Endodermal cell (in vitro differentiated cells): ENCODE data around the gene MEX3A. TPM values are rescaled to one million over a fixed set of nuclear protein-coding genes. Genes with fewer than 3 reads are reported as not detected.

Experiments used
- DNase-seq: peaks from one replicate; pipeline ENCODE4 v3.0.0-alpha.2; 2017
- H3K27ac ChIP-seq: 2 replicates; pipeline ENCODE4 v1.5.1; 2013; ENCODE audit warnings: mild to moderate bottlenecking, low read depth, low read length, moderate library complexity
- H3K27me3 ChIP-seq: 2 replicates; pipeline ENCODE4 v1.6.1; 2013; ENCODE audit warnings: mild to moderate bottlenecking, low read length, moderate library complexity; ENCODE audit not compliant: insufficient read depth, control insufficient read depth, poor library complexity, severe bottlenecking
- H3K36me3 ChIP-seq: 2 replicates; pipeline ENCODE4 v1.7.0; 2013; ENCODE audit warnings: mild to moderate bottlenecking, low read length, moderate library complexity; ENCODE audit not compliant: control insufficient read depth, insufficient read depth
- H3K4me1 ChIP-seq: one replicate; pipeline ENCODE4 v1.7.0; 2013; ENCODE audit warnings: low read length; ENCODE audit not compliant: control insufficient read depth, insufficient read depth
- H3K4me3 ChIP-seq: 2 replicates; pipeline ENCODE4 v1.5.1; 2013; ENCODE audit warnings: mild to moderate bottlenecking, low read length, moderate library complexity
- H3K9ac ChIP-seq: 2 replicates; pipeline ENCODE4 v1.6.1; 2013; ENCODE audit warnings: mild to moderate bottlenecking, low read length, moderate library complexity; ENCODE audit not compliant: poor library complexity, severe bottlenecking; ENCODE audit errors: extremely low read depth
- H3K9me3 ChIP-seq: 2 replicates; pipeline ENCODE4 v1.6.1; 2013; ENCODE audit warnings: mild to moderate bottlenecking, low read length, moderate library complexity; ENCODE audit not compliant: control insufficient read depth
- H3K27ac Mint-ChIP-seq: 2 replicates; pipeline ENCODE4 v1.8.0; 2020; ENCODE audit warnings: mixed read lengths
- H3K27me3 Mint-ChIP-seq: 2 replicates; pipeline ENCODE4 v1.8.0; 2021; ENCODE audit warnings: mild to moderate bottlenecking, mixed read lengths; ENCODE audit not compliant: insufficient read depth
- H3K36me3 Mint-ChIP-seq: 2 replicates; pipeline ENCODE4 v1.8.0; 2020; ENCODE audit warnings: low read depth, mixed read lengths
- H3K4me1 Mint-ChIP-seq: 2 replicates; pipeline ENCODE4 v1.8.0; 2020; ENCODE audit warnings: mixed read lengths
- H3K4me3 Mint-ChIP-seq: 2 replicates; pipeline ENCODE4 v1.8.0; 2020; ENCODE audit warnings: mild to moderate bottlenecking, moderate library complexity, mixed read lengths
- H3K9me3 Mint-ChIP-seq: 2 replicates; pipeline ENCODE4 v1.8.0; 2020; ENCODE audit warnings: mild to moderate bottlenecking, mixed read lengths
- CTCF ChIP-seq: fragments of 200-600 bp; sonication (generic); conservative IDR thresholded peaks from 2 replicates; pipeline ENCODE4 v1.5.0; 2021; ENCODE audit warnings: antibody characterized with exemption, mild to moderate bottlenecking
- WGBS, 2 experiments: methylation state at CpG; one replicate each; pipeline versions ENCODE4 v1.1.5 to v1.1.7; 2013; ENCODE audit warnings: missing lambda C conversion rate in 2 of 2, mixed read lengths in 1 of 2; ENCODE audit not compliant: insufficient coverage in 1 of 2, insufficient read length in 1 of 2; 5-methylcytosine and 5-hydroxymethylcytosine counted together
- total RNA-seq, 2 donors: library from RNA; stranded (reverse); fragmentation: NEBNext Ultra II Directional in 1 of 2; extraction: Animal tissue kit (Norgen Biotek cat#: 25700) in 1 of 2; gene quantifications; 2 replicates in 1 of 2; 3 replicates in 1 of 2; pipeline ENCODE4 v1.2.1, GENCODE V29; 2021

Gene MEX3A
- total RNA-seq, 2 donors from 2014 or later, result 91.8 to 94.3 TPM

DNA sequence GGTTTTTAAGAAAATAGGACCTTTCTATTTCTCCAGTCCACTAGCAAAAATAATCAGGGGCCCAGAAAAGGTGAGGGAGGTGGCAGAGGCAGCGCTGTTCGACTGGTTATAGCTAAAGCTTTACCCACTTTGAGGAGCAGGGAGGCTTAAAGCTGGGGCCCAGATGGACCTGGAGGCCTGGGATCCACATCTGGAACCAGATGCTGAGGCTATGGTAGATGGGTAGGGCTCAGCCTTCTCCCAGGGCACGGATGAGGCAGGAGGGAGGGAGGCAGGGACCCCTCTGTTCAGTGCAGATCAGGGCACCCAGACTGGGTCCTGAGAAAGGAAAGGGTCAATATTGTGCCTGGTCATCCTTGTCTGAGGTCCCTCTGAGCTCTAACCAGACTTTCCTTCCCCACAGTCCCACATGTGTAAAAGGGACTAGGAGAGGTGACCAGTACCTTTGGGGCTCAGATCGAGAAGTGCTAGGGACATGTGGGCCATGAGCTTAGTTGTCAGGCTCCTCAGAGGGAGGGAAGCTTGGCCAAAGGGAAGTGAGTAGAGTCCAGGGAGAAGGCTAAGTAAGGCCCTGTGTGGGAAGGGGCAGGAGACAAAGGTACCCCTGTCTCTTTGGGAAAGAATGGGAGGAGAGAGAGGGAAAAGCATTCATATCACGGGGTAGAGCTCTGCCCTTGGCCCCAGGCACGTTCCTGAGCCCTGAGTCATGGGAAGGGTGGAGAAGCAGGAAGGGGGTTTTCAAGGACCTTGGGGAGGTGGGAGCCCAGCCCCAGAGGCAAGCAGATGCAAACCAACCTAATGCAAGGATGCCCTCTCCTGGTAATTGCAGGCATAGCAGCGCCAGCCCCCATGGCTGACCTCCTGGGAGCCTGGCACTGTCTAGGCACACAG is 47.7 kb upstream of the MEX3A start:
- WGBS, 2 experiments, result 38 to 50% methylated on average over 6 to 7 of the region's 7 CpGs
- Histone ChIP-seq H3K4me3 (no peak overlapping the region), H3K27ac (peak overlapping the region; percentile 96), H3K27me3 (no peaks in the 10 kb centered on the region), H3K36me3 (peaks cover 41% of the 10 kb centered on the region), H3K4me1 (peaks cover 7% of the 10 kb centered on the region), H3K9me3 (no peaks in the 10 kb centered on the region), H3K9ac (peak overlapping the region; percentile 58)
- no peaks in the 10 kb centered on the region for H3K27me3 Mint-ChIP-seq
- peak; percentile 98 for DNase-seq
- no peak overlapping the region for H3K4me3 Mint-ChIP-seq
- no peaks in the 10 kb centered on the region for H3K9me3 Mint-ChIP-seq
- H3K27ac Mint-ChIP-seq, result peak overlapping the region; percentile 97
- peak; percentile 99 for TF ChIP-seq CTCF
- H3K4me1 Mint-ChIP-seq, result peaks cover 25% of the 10 kb centered on the region
- peaks cover 21% of the 10 kb centered on the region for H3K36me3 Mint-ChIP-seq

DNA sequence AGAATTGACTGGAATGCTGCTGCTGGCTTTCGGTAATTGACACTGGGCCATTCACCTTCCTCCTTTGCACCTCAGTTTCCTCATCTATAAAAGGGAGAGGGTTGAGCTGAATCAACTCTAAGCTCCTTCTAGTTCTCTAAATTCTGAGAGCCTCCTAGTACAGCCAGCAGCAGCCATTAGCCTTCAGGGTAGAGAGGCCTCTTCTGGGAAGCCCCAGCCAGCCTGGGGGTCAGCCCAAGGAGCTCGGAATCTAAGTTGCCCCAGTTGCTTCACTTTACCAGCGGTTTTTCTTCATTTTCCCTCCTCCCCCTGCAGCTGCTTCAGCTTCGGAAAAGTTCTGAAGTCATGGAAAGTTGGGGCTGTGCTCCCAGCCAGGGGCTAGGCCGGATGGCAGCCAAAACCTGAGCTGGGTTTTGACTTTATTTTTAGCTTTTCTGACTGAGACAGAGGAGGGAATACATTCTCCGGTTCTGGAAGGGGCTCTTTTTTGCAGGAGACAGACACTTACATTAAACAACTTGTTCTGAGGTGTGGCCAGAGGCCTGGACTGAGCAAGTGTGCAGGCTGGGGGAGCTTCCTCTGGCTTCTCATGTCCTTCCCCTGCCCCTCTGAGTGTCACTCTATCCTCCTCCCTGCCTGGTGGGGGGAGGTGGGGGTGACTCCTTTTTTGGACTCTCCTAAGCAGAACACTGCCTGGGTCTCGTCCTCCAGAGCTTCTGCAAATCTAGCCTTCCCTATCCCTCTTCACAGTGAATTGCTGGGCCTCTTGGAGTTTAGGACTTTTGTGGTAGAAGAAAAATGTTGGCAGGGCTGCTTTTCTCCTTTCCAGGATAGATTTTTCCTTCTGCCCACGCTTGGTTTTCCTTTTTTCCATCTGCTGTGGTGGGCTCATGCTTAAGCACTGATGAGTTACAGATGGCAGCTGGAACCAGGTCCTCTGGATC is 46.7 kb upstream of the MEX3A start:
- Histone ChIP-seq H3K9me3 (no peaks in the 10 kb centered on the region), H3K4me3 (no peak overlapping the region), H3K27ac (peak overlapping the region; percentile 96), H3K4me1 (peaks cover 12% of the 10 kb centered on the region), H3K9ac (peak overlapping the region; percentile 58), H3K27me3 (no peaks in the 10 kb centered on the region), H3K36me3 (peaks cover 35% of the 10 kb centered on the region)
- Mint-ChIP-seq H3K27ac (peak overlapping the region; percentile 97), H3K4me1 (peaks cover 28% of the 10 kb centered on the region), H3K36me3 (peaks cover 13% of the 10 kb centered on the region), H3K9me3 (no peaks in the 10 kb centered on the region), H3K27me3 (no peaks in the 10 kb centered on the region), H3K4me3 (no peak overlapping the region)
- DNase-seq, result no peak
- no peak for TF ChIP-seq CTCF
- 83% methylated on average over 2 to 7 of the region's 8 CpGs for WGBS, 2 experiments

DNA sequence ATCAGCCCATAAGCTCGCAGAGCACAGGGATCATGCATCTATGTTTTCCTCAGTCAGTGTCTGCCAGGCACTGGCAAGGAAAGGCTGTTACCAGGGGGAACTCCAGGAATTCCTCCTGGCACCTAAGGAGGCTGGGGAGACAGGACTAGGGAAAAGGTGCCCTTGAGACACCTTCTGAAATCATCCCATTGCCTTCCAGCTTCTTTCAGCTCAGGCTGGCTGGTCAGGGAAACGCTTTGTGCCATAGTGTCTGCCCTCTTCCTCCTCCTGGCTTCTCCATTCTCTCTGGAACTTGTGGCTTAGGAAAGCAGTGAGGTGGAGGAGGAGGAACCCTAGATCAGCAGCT is 46.0 kb upstream of the MEX3A start:
- H3K9me3 Mint-ChIP-seq, result no peaks in the 10 kb centered on the region
- peaks cover 34% of the 10 kb centered on the region for H3K4me1 Mint-ChIP-seq
- peaks cover 9% of the 10 kb centered on the region for H3K36me3 Mint-ChIP-seq
- no peaks in the 10 kb centered on the region for H3K27me3 Mint-ChIP-seq
- Histone ChIP-seq H3K27me3 (no peaks in the 10 kb centered on the region), H3K9ac (no peak overlapping the region), H3K36me3 (peaks cover 30% of the 10 kb centered on the region), H3K9me3 (no peaks in the 10 kb centered on the region), H3K27ac (peak overlapping the region; percentile 96), H3K4me3 (no peak overlapping the region), H3K4me1 (peaks cover 18% of the 10 kb centered on the region)
- no peak overlapping the region for H3K4me3 Mint-ChIP-seq
- TF ChIP-seq CTCF, result no peak
- DNase-seq, result no peak
- WGBS, 2 experiments, result 85 to 100% methylated on average over 1 to 2 of the region's 2 CpGs
- H3K27ac Mint-ChIP-seq, result peak overlapping the region; percentile 97
